ENCODE results near the gene CORIN. TPM values are rescaled to one million over a fixed set of nuclear protein-coding genes. Genes with fewer than 3 reads are reported as not detected.

CORIN gene
- total RNA-seq, 2 donors from 2014 or later = 0.32 to 0.48 TPM

- intact Hi-C loops (cut with DNase I) = no loop called here
- DNase-seq (ENCODE audit: low spot score) = peak; percentile 92
Observed at GRCh38 chr4:47836641-47837093, 1.2 kb downstream of the CORIN start.

GRCh38 chr4:47835494-47835893 lies 2.4 kb downstream of the CORIN start:
- no peak for DNase-seq (ENCODE audit: low spot score)
- intact Hi-C loops (cut with DNase I) = no loop called here

GRCh38 chr4:47831026-47831679 lies 6.7 kb downstream of the CORIN start:
- intact Hi-C loops (cut with DNase I) = no loop called here
- no peak for DNase-seq (ENCODE audit: low spot score)

- intact Hi-C loops (cut with DNase I) = no loop called here
Observed at GRCh38 chr4:47830265-47831025, 7.4 kb downstream of the CORIN start.

GRCh38 chr4:47829438-47829837 lies 8.4 kb downstream of the CORIN start:
- DNase-seq (ENCODE audit: low spot score) = no peak
- intact Hi-C loops (cut with DNase I) = no loop called here

More at GRCh38 chr4:47830265-47831025, 7.4 kb downstream of the CORIN start:
- no peak for DNase-seq (ENCODE audit: low spot score)

GRCh38 chr4:47827343-47828047 lies 10.4 kb downstream of the CORIN start:
- no peak for DNase-seq (ENCODE audit: low spot score)
- intact Hi-C loops (cut with DNase I) = no loop called here

- no peak for DNase-seq (ENCODE audit: low spot score)
- intact Hi-C loops (cut with DNase I) = no loop called here
Observed at GRCh38 chr4:47824840-47825239, 13.0 kb downstream of the CORIN start.

GRCh38 chr4:47819178-47819577 lies 18.7 kb downstream of the CORIN start:
- intact Hi-C loops (cut with DNase I) = no loop called here
- no peak for DNase-seq (ENCODE audit: low spot score)

GRCh38 chr4:47817275-47817674 lies 20.6 kb downstream of the CORIN start:
- intact Hi-C loops (cut with DNase I) = loop anchor here in 1 of 2 donors (2.0 kb wide), 1 partner anchor 38 kb away; no protein-coding TSS in a partner anchor
- no peak for DNase-seq (ENCODE audit: low spot score)

- intact Hi-C loops (cut with DNase I) = loop anchor here in 1 of 2 donors (2.0 kb wide), 1 partner anchor 38 kb away; no protein-coding TSS in a partner anchor
- no peak for DNase-seq (ENCODE audit: low spot score)
Observed at GRCh38 chr4:47816748-47817147, 21.1 kb downstream of the CORIN start.

- DNase-seq (ENCODE audit: low spot score) = no peak
- intact Hi-C loops (cut with DNase I) = no loop called here
Observed at GRCh38 chr4:47814618-47815295, 23.1 kb downstream of the CORIN start.

GRCh38 chr4:47809654-47810203 lies 28.1 kb downstream of the CORIN start:
- DNase-seq (ENCODE audit: low spot score) = no peak
- intact Hi-C loops (cut with DNase I) = no loop called here

GRCh38 chr4:47804598-47804997 lies 33.3 kb downstream of the CORIN start:
- DNase-seq (ENCODE audit: low spot score) = no peak
- intact Hi-C loops (cut with DNase I) = no loop called here

GRCh38 chr4:47801481-47802002 lies 36.3 kb downstream of the CORIN start:
- intact Hi-C loops (cut with DNase I) = no loop called here
- DNase-seq (ENCODE audit: low spot score) = no peak

GRCh38 chr4:47798165-47798564 lies 39.7 kb downstream of the CORIN start:
- intact Hi-C loops (cut with DNase I) = no loop called here
- no peak for DNase-seq (ENCODE audit: low spot score)

- intact Hi-C loops (cut with DNase I) = no loop called here
- no peak for DNase-seq (ENCODE audit: low spot score)
Observed at GRCh38 chr4:47791965-47792364, 45.9 kb downstream of the CORIN start.

- DNase-seq (ENCODE audit: low spot score) = no peak
- intact Hi-C loops (cut with DNase I) = no loop called here
Observed at GRCh38 chr4:47790105-47790504, 47.8 kb downstream of the CORIN start.

- intact Hi-C loops (cut with DNase I) = no loop called here
- DNase-seq (ENCODE audit: low spot score) = no peak
Observed at GRCh38 chr4:47788126-47788525, 49.7 kb downstream of the CORIN start.

GRCh38 chr4:47786958-47787370 lies 50.9 kb downstream of the CORIN start:
- intact Hi-C loops (cut with DNase I) = no loop called here
- no peak for DNase-seq (ENCODE audit: low spot score)
